ENCODE measurements around the gene XPO1. TPM values are rescaled to one million over a fixed set of nuclear protein-coding genes. Genes with fewer than 3 reads are reported as not detected.

Gene XPO1
- total and polyA plus RNA-seq, 2 of the 4 experiments (the other 2 are of a cell fraction): 78.5 to 104 TPM

GRCh38 chr2:61566566-61566965 lies 28.4 kb upstream of the XPO1 start:
- H3K27me3 ChIP-seq (ENCODE audit: control insufficient read depth, insufficient read depth, low read length): peaks cover 14% of the 10 kb centered on the region
- no peak overlapping the region for H3K4me3 ChIP-seq (ENCODE audit: insufficient read depth, low read depth, low read length)
- no peak for ATAC-seq (ENCODE audit: low read depth)
- no TSS peak for BruUV-seq (replicated peaks)
- no peak overlapping the region for H2AK5ac ChIP-seq (ENCODE audit: low read depth, low read length)
- no peaks in the 10 kb centered on the region for H3K36me3 ChIP-seq (ENCODE audit: control insufficient read depth, insufficient read depth, low read length)
- H3K79me1 ChIP-seq (ENCODE audit: low read depth in 1 of 2, low read length in 2 of 2): no peaks in the 10 kb centered on the region
- dilution Hi-C loops (cut with HindIII; ENCODE audit: low sequenced_read_pairs, unreplicated experiment): no loop called here
- H3K14ac ChIP-seq (replicated peaks; ENCODE audit: low read depth, low read length): no peak overlapping the region
- H2BK120ac ChIP-seq (ENCODE audit: low read depth, low read length): no peak overlapping the region
- no peak overlapping the region for H3K4ac ChIP-seq (ENCODE audit: low read depth, low read length)
- no peak overlapping the region for H2AK9ac ChIP-seq (replicated peaks; ENCODE audit: low read depth, low read length, poor library complexity)
- no peak overlapping the region for H4K8ac ChIP-seq (ENCODE audit: low read depth in 2 of 2, low read length in 2 of 2)
- H3K27ac ChIP-seq (ENCODE audit: insufficient read depth, low read length): no peak overlapping the region
- CTCF ChIA-PET: interaction anchor here (0.7 kb wide), 1 partner anchor 28 kb away, joined by 3 read pairs; the partner anchor contains the start of gene XPO1
- H3K4me2 ChIP-seq (ENCODE audit: low read depth, low read length): no peak overlapping the region
- no peak overlapping the region for H4K91ac ChIP-seq (ENCODE audit: insufficient read depth, low read depth, low read length)
- no peak overlapping the region for H2BK20ac ChIP-seq (ENCODE audit: low read depth, low read length)
- POLR2A ChIA-PET (ENCODE audit: unreplicated experiment): no interaction called here
- in situ Hi-C loops (cut with MboI; ENCODE audit: low sequenced_read_pairs): no loop called here
- H3K56ac ChIP-seq (ENCODE audit: extremely low read depth, insufficient read depth, low read length): no peak overlapping the region
- no CpG with 5 or more reads among the region's 7 CpGs for WGBS, 2 experiments (ENCODE audit: extremely low coverage in 2 of 2, insufficient read length in 1 of 2)
- H2BK5ac ChIP-seq (ENCODE audit: low read depth, low read length, poor library complexity, severe bottlenecking): no peak overlapping the region
- H3K4me1 ChIP-seq (ENCODE audit: control insufficient read depth, insufficient read depth, low read length): 0 out of 2 replicates have a peak, but pooled peaks cover 2% of the 10 kb centered on the region
- H4K20me1 ChIP-seq (ENCODE audit: insufficient read depth, low read length): no peaks in the 10 kb centered on the region
- H3K9me1 ChIP-seq (ENCODE audit: insufficient read depth, low read length): no peaks in the 10 kb centered on the region
- no peak overlapping the region for H4K5ac ChIP-seq (ENCODE audit: low read depth, low read length)
- TF ChIP-seq CHD1 (IDR thresholded peaks at IDR 0.05; ENCODE audit: low read depth, low read length): no peak
- no peak for TF ChIP-seq RCOR1 (IDR thresholded peaks at IDR 0.05; ENCODE audit: insufficient replicate concordance, low read length)
- TF ChIP-seq SMC3 (IDR thresholded peaks at IDR 0.05; ENCODE audit: low read depth, low read length): no peak
- no peak for TF ChIP-seq NFE2L2 (IDR thresholded peaks at IDR 0.05; ENCODE audit: low read depth, low read length)
- no peak for TF ChIP-seq RAD21 (IDR thresholded peaks at IDR 0.05; ENCODE audit: low read length)
- TF ChIP-seq, protein P1, sequence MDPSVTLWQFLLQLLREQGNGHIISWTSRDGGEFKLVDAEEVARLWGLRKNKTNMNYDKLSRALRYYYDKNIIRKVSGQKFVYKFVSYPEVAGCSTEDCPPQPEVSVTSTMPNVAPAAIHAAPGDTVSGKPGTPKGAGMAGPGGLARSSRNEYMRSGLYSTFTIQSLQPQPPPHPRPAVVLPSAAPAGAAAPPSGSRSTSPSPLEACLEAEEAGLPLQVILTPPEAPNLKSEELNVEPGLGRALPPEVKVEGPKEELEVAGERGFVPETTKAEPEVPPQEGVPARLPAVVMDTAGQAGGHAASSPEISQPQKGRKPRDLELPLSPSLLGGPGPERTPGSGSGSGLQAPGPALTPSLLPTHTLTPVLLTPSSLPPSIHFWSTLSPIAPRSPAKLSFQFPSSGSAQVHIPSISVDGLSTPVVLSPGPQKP (IDR thresholded peaks at IDR 0.05; ENCODE audit: borderline replicate concordance, low read depth, low read length): no peak
- TF ChIP-seq, protein P2, sequence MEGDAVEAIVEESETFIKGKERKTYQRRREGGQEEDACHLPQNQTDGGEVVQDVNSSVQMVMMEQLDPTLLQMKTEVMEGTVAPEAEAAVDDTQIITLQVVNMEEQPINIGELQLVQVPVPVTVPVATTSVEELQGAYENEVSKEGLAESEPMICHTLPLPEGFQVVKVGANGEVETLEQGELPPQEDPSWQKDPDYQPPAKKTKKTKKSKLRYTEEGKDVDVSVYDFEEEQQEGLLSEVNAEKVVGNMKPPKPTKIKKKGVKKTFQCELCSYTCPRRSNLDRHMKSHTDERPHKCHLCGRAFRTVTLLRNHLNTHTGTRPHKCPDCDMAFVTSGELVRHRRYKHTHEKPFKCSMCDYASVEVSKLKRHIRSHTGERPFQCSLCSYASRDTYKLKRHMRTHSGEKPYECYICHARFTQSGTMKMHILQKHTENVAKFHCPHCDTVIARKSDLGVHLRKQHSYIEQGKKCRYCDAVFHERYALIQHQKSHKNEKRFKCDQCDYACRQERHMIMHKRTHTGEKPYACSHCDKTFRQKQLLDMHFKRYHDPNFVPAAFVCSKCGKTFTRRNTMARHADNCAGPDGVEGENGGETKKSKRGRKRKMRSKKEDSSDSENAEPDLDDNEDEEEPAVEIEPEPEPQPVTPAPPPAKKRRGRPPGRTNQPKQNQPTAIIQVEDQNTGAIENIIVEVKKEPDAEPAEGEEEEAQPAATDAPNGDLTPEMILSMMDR (conservative IDR thresholded peaks at IDR 0.05; ENCODE audit: low read depth, low read length): no peak
- TF ChIP-seq RFX5 (IDR thresholded peaks at IDR 0.05; ENCODE audit: low read depth, low read length): no peak
- TF ChIP-seq, protein P3, sequence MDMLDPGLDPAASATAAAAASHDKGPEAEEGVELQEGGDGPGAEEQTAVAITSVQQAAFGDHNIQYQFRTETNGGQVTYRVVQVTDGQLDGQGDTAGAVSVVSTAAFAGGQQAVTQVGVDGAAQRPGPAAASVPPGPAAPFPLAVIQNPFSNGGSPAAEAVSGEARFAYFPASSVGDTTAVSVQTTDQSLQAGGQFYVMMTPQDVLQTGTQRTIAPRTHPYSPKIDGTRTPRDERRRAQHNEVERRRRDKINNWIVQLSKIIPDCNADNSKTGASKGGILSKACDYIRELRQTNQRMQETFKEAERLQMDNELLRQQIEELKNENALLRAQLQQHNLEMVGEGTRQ (IDR thresholded peaks at IDR 0.05; ENCODE audit: low read depth, low read length): no peak
- TF ChIP-seq MXI1 (IDR thresholded peaks at IDR 0.05; ENCODE audit: borderline replicate concordance, low read depth, low read length): no peak
- intact Hi-C loops (cut with micrococcal nuclease): no loop called here
- H3K9me3 ChIP-seq (ENCODE audit: control insufficient read depth, insufficient read depth, low read length): no peaks in the 10 kb centered on the region
- DNase-seq: no peak
- no peak overlapping the region for H2BK15ac ChIP-seq (ENCODE audit: low read depth, low read length)
- H2AFZ ChIP-seq (replicated peaks; ENCODE audit: low read length, poor library complexity): no peak overlapping the region
- H3K9ac ChIP-seq (ENCODE audit: low read depth, low read length): no peak overlapping the region
- no peak overlapping the region for H3K23ac ChIP-seq (ENCODE audit: low read depth, low read length)
- no peak overlapping the region for H3K18ac ChIP-seq (ENCODE audit: low read depth, low read length)
